IMR-90 (cell line): ENCODE results near the gene CNGB1. TPM values are rescaled to one million over a fixed set of nuclear protein-coding genes. Genes with fewer than 3 reads are reported as not detected.

Experiments
- ATAC-seq: fragments of 200-7000 bp; cut with Tn5 transposase; 2 replicates; pipeline ENCODE4 v1.9.1; 2020; ENCODE audit warnings: low read depth, mild to moderate bottlenecking, moderate library complexity
- BruUV-seq: library from RNA; stranded (reverse); fragments of 400-500 nt; replicated peaks from 2 replicates; lab custom pipeline; 2021; lab: Mats Ljungman, UMichigan
- CTCF ChIA-PET: fragments of 300-600 bp; formaldehyde crosslinking; extraction: SDS; loops from one replicate; lab custom pipeline; 2021; ENCODE audit warnings: antibody characterized with exemption; lab: Yijun Ruan, JAX
- POLR2A ChIA-PET: fragments of 300-600 bp; sonication (Branson Sonifier 250); formaldehyde crosslinking; loops from one replicate; lab custom pipeline; 2022; ENCODE audit warnings: antibody characterized with exemption; ENCODE audit not compliant: unreplicated experiment; lab: Charles Lee
- DNase-seq: peaks from one replicate; pipeline ENCODE4 v3.0.0; 2013
- H2AFZ ChIP-seq: replicated peaks from 2 replicates; pipeline ENCODE3; 2013; ENCODE audit warnings: low read length, mild to moderate bottlenecking; ENCODE audit not compliant: poor library complexity
- H2AK5ac ChIP-seq: 2 replicates; pipeline ENCODE4 v1.6.1; 2013; ENCODE audit warnings: low read depth, low read length, inconsistent platforms
- H2AK9ac ChIP-seq: replicated peaks from 2 replicates; pipeline ENCODE3; 2013; ENCODE audit warnings: mild to moderate bottlenecking, low read depth, low read length, moderate library complexity; ENCODE audit not compliant: poor library complexity
- H2BK120ac ChIP-seq: 2 replicates; pipeline ENCODE4 v1.6.1; 2013; ENCODE audit warnings: low read depth, low read length, inconsistent platforms
- H2BK15ac ChIP-seq: 3 replicates; pipeline ENCODE4 v1.6.1; 2013; ENCODE audit warnings: low read depth, low read length, inconsistent platforms
- H2BK20ac ChIP-seq: 2 replicates; pipeline ENCODE4 v1.6.1; 2013; ENCODE audit warnings: low read depth, mild to moderate bottlenecking, inconsistent platforms, low read length, moderate library complexity
- H2BK5ac ChIP-seq: 2 replicates; pipeline ENCODE4 v1.6.1; 2013; ENCODE audit warnings: mild to moderate bottlenecking, low read depth, low read length, inconsistent platforms; ENCODE audit not compliant: poor library complexity, severe bottlenecking
- H3K14ac ChIP-seq: replicated peaks from 2 replicates; pipeline ENCODE4 v1.6.1; 2013; ENCODE audit warnings: low read depth, low read length, inconsistent platforms
- H3K18ac ChIP-seq: 2 replicates; pipeline ENCODE4 v1.6.1; 2013; ENCODE audit warnings: low read depth, low read length, control low read depth
- H3K23ac ChIP-seq: 2 replicates; pipeline ENCODE4 v1.6.1; 2013; ENCODE audit warnings: low read depth, low read length, inconsistent platforms
- H3K27ac ChIP-seq: 2 replicates; pipeline ENCODE4 v1.5.1; 2013; ENCODE audit warnings: mild to moderate bottlenecking, control low read depth, low read length; ENCODE audit not compliant: insufficient read depth
- H3K27me3 ChIP-seq: 2 replicates; pipeline ENCODE4 v1.6.1; 2013; ENCODE audit warnings: low read length; ENCODE audit not compliant: control insufficient read depth, insufficient read depth
- H3K36me3 ChIP-seq: 2 replicates; pipeline ENCODE4 v1.6.1; 2013; ENCODE audit warnings: low read length, mixed read lengths; ENCODE audit not compliant: control insufficient read depth, insufficient read depth
- H3K4ac ChIP-seq: 2 replicates; pipeline ENCODE4 v1.6.1; 2013; ENCODE audit warnings: low read depth, low read length, inconsistent platforms
- H3K4me1 ChIP-seq: 2 replicates; pipeline ENCODE4 v1.6.1; 2013; ENCODE audit warnings: low read length, mixed read lengths; ENCODE audit not compliant: control insufficient read depth, insufficient read depth
- H3K4me2 ChIP-seq: 2 replicates; pipeline ENCODE4 v1.6.1; 2013; ENCODE audit warnings: low read depth, mild to moderate bottlenecking, control low read depth, low read length, moderate library complexity
- H3K4me3 ChIP-seq: 2 replicates; pipeline ENCODE4 v1.5.1; 2013; ENCODE audit warnings: low read depth, mild to moderate bottlenecking, control low read depth, low read length, moderate library complexity; ENCODE audit not compliant: insufficient read depth
- H3K56ac ChIP-seq: 2 replicates; pipeline ENCODE4 v1.6.1; 2013; ENCODE audit warnings: low read length, inconsistent platforms; ENCODE audit not compliant: insufficient read depth; ENCODE audit errors: extremely low read depth
- H3K79me1 ChIP-seq, 2 experiments: 2 replicates each; pipeline ENCODE4 v1.6.1; 2013; ENCODE audit warnings: low read length in 2 of 2, inconsistent platforms in 1 of 2, low read depth in 1 of 2
- H3K9ac ChIP-seq: 2 replicates; pipeline ENCODE4 v1.6.1; 2013; ENCODE audit warnings: low read depth, low read length, control low read depth
- H3K9me1 ChIP-seq: 2 replicates; pipeline ENCODE4 v1.6.1; 2013; ENCODE audit warnings: low read length, inconsistent platforms; ENCODE audit not compliant: insufficient read depth
- H3K9me3 ChIP-seq: 2 replicates; pipeline ENCODE4 v1.6.1; 2013; ENCODE audit warnings: low read length; ENCODE audit not compliant: control insufficient read depth, insufficient read depth
- H4K20me1 ChIP-seq: 2 replicates; pipeline ENCODE4 v1.6.1; 2013; ENCODE audit warnings: low read length, inconsistent platforms; ENCODE audit not compliant: insufficient read depth
- H4K5ac ChIP-seq: 2 replicates; pipeline ENCODE4 v1.6.1; 2013; ENCODE audit warnings: mild to moderate bottlenecking, low read depth, low read length, control low read depth
- H4K8ac ChIP-seq, 2 experiments: 2 replicates each; pipeline ENCODE4 v1.6.1; 2013; ENCODE audit warnings: low read depth in 2 of 2, low read length in 2 of 2, control low read depth in 1 of 2, inconsistent platforms in 1 of 2
- H4K91ac ChIP-seq: 2 replicates; pipeline ENCODE4 v1.6.1; 2013; ENCODE audit warnings: low read depth, low read length, inconsistent platforms; ENCODE audit not compliant: insufficient read depth
- BHLHE40 ChIP-seq: fragments of 150-350 bp; IDR thresholded peaks from 2 replicates; pipeline ENCODE4 v1.6.1; 2016; ENCODE audit warnings: mild to moderate bottlenecking, low read depth, low read length
- MAFK ChIP-seq: IDR thresholded peaks from 2 replicates; pipeline ENCODE4 v1.6.1; 2012; ENCODE audit warnings: low read depth, low read length, improper control_type of control experiment
- WGBS, 2 experiments: methylation state at CpG; one replicate each; pipeline versions ENCODE4 v1.1.5 to v1.1.7; 2013; ENCODE audit warnings: missing lambda C conversion rate in 2 of 2; ENCODE audit not compliant: insufficient read length in 1 of 2; ENCODE audit errors: extremely low coverage in 2 of 2; 5-methylcytosine and 5-hydroxymethylcytosine counted together
- dilution Hi-C: fragments of 300-500 bp; cut with HindIII; formaldehyde crosslinking; loops from one replicate; pipeline ENCODE4 v1.14.3; 2018; ENCODE audit warnings: low sequenced_read_pairs; ENCODE audit not compliant: unreplicated experiment
- in situ Hi-C: fragments of 300-500 bp; cut with MboI; formaldehyde crosslinking; loops from 3 replicates; pipeline ENCODE4 v1.14.3; 2019; ENCODE audit warnings: low sequenced_read_pairs, inconsistent platforms, mixed read lengths
- intact Hi-C: fragments of 100-400 bp; cut with micrococcal nuclease; formaldehyde crosslinking; loops from 2 replicates; pipeline ENCODE4 v1.10.0; 2022
- polyA plus RNA-seq, 3 experiments: library from polyadenylated mRNA; depleted of rRNA; stranded (reverse); fragments of >200 nt; gene quantifications; 2 replicates each; pipeline ENCODE4 v1.2.3, GENCODE V29; 2012; ENCODE audit warnings: low replicate concordance in 1 of 3
- total RNA-seq: library from RNA; depleted of rRNA; stranded (reverse); fragments of >200 nt; gene quantifications from 2 replicates; pipeline ENCODE4 v1.2.3, GENCODE V29; 2012
- TF ChIP-seq, protein P1 (sequence below): fragments of 150-350 bp; IDR thresholded peaks from 2 replicates; pipeline ENCODE4 v1.6.1; 2016; ENCODE audit warnings: low read depth, mild to moderate bottlenecking, low read length, moderate library complexity, borderline replicate concordance

The CNGB1 gene
- total and polyA plus RNA-seq, 2 of the 4 experiments (the other 2 are of a cell fraction): not detected

DNA sequence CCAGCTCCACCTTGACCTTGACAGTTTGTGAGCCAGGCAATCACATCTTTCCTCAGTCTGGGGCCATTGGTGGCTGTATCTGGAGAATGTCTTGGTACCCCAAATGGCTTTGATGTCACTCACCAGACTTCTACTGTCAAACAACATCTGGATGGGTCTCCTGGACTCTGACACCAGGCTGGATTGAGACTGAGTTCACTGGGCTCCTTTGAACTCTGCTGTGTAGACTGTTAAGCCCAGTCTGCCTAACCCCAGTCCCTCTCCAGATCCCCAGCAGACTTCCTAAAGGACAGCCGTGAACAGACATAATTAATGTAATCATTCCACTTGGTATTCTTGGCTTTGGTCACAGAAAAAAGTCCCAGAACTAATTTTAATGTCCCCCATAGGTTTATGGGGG lies 84.5 kb downstream of the CNGB1 start:
- H3K23ac ChIP-seq: no peak overlapping the region
- no peak overlapping the region for H3K9ac ChIP-seq
- H3K9me3 ChIP-seq: no peaks in the 10 kb centered on the region
- intact Hi-C loops: no loop called here
- TF ChIP-seq, protein P1, sequence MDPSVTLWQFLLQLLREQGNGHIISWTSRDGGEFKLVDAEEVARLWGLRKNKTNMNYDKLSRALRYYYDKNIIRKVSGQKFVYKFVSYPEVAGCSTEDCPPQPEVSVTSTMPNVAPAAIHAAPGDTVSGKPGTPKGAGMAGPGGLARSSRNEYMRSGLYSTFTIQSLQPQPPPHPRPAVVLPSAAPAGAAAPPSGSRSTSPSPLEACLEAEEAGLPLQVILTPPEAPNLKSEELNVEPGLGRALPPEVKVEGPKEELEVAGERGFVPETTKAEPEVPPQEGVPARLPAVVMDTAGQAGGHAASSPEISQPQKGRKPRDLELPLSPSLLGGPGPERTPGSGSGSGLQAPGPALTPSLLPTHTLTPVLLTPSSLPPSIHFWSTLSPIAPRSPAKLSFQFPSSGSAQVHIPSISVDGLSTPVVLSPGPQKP: no peak
- TF ChIP-seq BHLHE40 (no peak), MAFK (no peak)
- peaks cover 7% of the 10 kb centered on the region; the same call in 1 of the 2 replicates for H3K9me1 ChIP-seq
- no peak overlapping the region for H3K14ac ChIP-seq
- BruUV-seq: no TSS peak
- no peak for ATAC-seq
- H3K36me3 ChIP-seq: no peaks in the 10 kb centered on the region
- H3K79me1 ChIP-seq: no peaks in the 10 kb centered on the region
- no peak overlapping the region for H2BK20ac ChIP-seq
- H4K20me1 ChIP-seq: no peaks in the 10 kb centered on the region
- H2AK5ac ChIP-seq: no peak overlapping the region
- H4K5ac ChIP-seq: no peak overlapping the region
- no peak for DNase-seq
- H3K18ac ChIP-seq: no peak overlapping the region
- in situ Hi-C loops: no loop called here
- peaks cover 50% of the 10 kb centered on the region for H3K27me3 ChIP-seq
- peaks cover 8% of the 10 kb centered on the region for H3K4me1 ChIP-seq
- H3K27ac ChIP-seq: no peak overlapping the region
- dilution Hi-C loops: no loop called here
- H2BK5ac ChIP-seq: no peak overlapping the region
- H4K91ac ChIP-seq: no peak overlapping the region
- H2BK15ac ChIP-seq: no peak overlapping the region
- POLR2A ChIA-PET: no interaction called here
- no peak overlapping the region for H4K8ac ChIP-seq
- no peak overlapping the region for H2AFZ ChIP-seq
- CTCF ChIA-PET: no interaction called here
- WGBS, 2 experiments: no CpG with 5 or more reads among the region's 1 CpG
- H3K4ac ChIP-seq: no peak overlapping the region
- H2BK120ac ChIP-seq: no peak overlapping the region
- no peak overlapping the region for H3K4me3 ChIP-seq
- no peak overlapping the region for H3K56ac ChIP-seq
- no peak overlapping the region for H3K4me2 ChIP-seq
- H2AK9ac ChIP-seq: no peak overlapping the region
